ENCODE results near the gene GPR141.
A peak's percentile ranks its signal among the peaks of the same experiment; 100 is the strongest.

Gene GPR141

GRCh38 chr7:37713613-37714012, 30.0 kb downstream of the GPR141 start:
- DNase-seq (ENCODE audit: low read depth) = peak; percentile 56
- H3K4me3 ChIP-seq (ENCODE audit: low read length) = no peak overlapping the region
- TF ChIP-seq CTCF (IDR thresholded peaks at IDR 0.05; ENCODE audit: insufficient read depth, low read depth, low read length, missing control alignments) = no peak

GRCh38 chr7:37714606-37715005, 31.0 kb downstream of the GPR141 start:
- no peak overlapping the region for H3K4me3 ChIP-seq (ENCODE audit: low read length)
- no peak for DNase-seq (ENCODE audit: low read depth)
- TF ChIP-seq CTCF (IDR thresholded peaks at IDR 0.05; ENCODE audit: insufficient read depth, low read depth, low read length, missing control alignments) = no peak

- no peak overlapping the region for H3K4me3 ChIP-seq (ENCODE audit: low read length)
- DNase-seq (ENCODE audit: low read depth) = no peak
- no peak for TF ChIP-seq CTCF (IDR thresholded peaks at IDR 0.05; ENCODE audit: insufficient read depth, low read depth, low read length, missing control alignments)
Measured at GRCh38 chr7:37718585-37718984, 35.0 kb downstream of the GPR141 start.

GRCh38 chr7:37719077-37719476, 35.5 kb downstream of the GPR141 start:
- H3K4me3 ChIP-seq (ENCODE audit: low read length) = no peak overlapping the region
- no peak for DNase-seq (ENCODE audit: low read depth)
- no peak for TF ChIP-seq CTCF (IDR thresholded peaks at IDR 0.05; ENCODE audit: insufficient read depth, low read depth, low read length, missing control alignments)

- DNase-seq (ENCODE audit: low read depth) = no peak
- no peak for TF ChIP-seq CTCF (IDR thresholded peaks at IDR 0.05; ENCODE audit: insufficient read depth, low read depth, low read length, missing control alignments)
- H3K4me3 ChIP-seq (ENCODE audit: low read length) = no peak overlapping the region
Measured at GRCh38 chr7:37724732-37725131, 41.2 kb downstream of the GPR141 start.

DNA sequence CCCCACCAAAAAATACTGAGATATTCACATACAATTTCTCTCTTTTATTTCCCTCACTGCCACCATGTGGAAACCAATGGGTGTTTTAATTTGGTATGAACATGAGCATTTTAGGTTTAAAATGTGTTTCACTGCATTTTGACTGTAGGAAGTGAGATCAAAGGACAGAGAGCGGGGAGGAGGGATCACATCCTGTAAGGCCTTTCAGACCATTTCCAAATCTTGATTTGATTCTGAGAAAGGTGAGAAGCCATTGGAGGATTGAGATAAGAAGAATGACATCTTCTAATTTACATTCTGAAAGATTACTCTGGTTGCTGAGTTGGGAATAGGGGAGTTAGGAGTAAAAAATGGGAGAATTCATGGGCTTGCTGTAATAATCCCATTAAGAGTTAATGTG, 42.5 kb downstream of the GPR141 start:
- no peak for TF ChIP-seq CTCF (IDR thresholded peaks at IDR 0.05; ENCODE audit: insufficient read depth, low read depth, low read length, missing control alignments)
- no peak overlapping the region for H3K4me3 ChIP-seq (ENCODE audit: low read length)

GRCh38 chr7:37728747-37729146, 45.2 kb downstream of the GPR141 start:
- no peak overlapping the region for H3K4me3 ChIP-seq (ENCODE audit: low read length)
- peak; percentile 77 for DNase-seq (ENCODE audit: low read depth)
- TF ChIP-seq CTCF (IDR thresholded peaks at IDR 0.05; ENCODE audit: insufficient read depth, low read depth, low read length, missing control alignments) = no peak

More for the DNA sequence above, 42.5 kb downstream of the GPR141 start:
- no peak for DNase-seq (ENCODE audit: low read depth)
